Hematopoietic multipotent progenitor cell treated with erythropoietin and hydrocortisone succinate and interleukin-3 and kit ligand, for 6 days (in vitro differentiated cells): ENCODE results near the gene TMEM192.
"Not testable (repeated sequence)": the region's sequence is repeated elsewhere in the genome, so short reads cannot be mapped to it uniquely, and the experiment has no call there.

Source experiments
- DNase-seq: peaks from one replicate; pipeline ENCODE4 v3.0.0-alpha.2; 2015

The TMEM192 gene

DNA sequence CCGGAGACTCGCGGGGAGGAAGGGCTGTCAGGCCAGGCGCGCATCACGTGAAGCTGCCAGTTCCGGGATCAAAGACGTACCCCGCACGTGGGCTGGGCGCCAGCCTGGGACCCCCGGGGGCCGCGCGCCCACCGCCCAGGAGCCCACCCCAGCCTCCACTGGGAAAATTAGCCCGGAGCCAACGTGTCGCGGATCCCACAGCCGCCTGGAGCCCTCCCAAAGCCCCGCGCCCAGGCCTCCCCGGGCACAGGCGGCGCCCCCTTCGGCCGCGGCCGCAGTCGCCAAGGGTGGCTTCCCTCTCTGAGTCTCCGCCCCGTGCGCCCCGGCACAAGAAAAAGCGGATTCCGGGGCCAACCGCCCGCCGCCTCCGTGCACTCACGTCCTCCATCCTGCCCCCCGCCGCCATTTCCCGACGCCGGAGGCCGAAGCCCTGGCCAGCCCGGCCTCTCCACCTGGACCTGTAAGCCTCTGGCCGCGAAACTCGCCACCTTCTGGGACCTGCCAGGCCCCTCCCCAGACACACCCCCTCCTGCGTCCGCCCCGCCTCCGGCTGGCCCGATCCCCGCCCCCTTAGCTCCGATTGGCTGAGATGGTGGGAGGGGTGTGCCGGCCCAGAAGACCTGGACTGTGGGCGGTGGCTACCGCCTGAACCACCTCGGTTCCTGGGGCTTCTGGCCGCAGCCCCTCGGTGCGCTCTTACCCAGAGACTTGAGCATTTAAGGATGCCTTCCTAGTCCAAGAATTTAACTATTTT is at the start of gene TMEM192:
TSS of gene TMEM192 (minus strand) at position 493 of the 754 bp plus-strand sequence. CDS start at position 406, 87 bp downstream.
- DNase-seq = peak; percentile 94

DNA sequence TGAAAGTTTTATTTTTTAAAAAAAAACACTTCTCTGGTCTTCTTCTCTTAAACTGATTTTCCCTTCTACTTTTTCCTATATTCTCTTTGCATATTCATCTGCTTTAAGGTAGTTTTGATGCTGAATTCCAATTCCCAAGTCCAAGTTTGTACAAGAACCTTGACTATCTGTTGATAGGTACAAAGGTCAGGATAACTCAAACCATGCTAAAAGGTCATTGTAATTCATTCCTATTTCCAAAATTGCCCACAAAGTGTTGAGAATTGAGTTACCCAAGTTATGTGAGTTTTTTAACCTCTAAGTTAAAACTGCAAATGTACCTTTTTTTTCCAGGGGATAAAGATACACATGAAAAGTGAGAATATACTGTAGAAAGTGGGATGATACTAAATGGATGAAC is 46.1 kb upstream of the TMEM192 start:
- DNase-seq = no peak

DNA sequence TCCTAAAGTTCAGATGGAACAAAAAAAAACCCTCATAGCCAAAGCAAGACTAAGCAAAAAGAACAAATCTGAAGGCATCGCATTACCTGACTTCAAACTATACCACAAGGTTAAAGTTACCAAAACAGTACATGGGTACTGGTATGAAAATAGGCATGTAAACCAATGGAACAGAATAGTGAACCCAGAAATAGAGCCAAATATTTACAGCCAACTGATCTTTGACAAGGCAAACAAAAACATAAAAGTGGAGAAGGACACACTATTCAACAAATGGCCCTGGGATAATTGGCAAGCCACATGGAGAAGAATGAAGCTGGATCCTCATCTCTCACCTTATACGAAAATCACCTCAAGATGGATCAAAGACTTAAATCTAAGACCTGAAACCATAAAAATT is 44.2 kb upstream of the TMEM192 start:
- DNase-seq = no peak

DNA sequence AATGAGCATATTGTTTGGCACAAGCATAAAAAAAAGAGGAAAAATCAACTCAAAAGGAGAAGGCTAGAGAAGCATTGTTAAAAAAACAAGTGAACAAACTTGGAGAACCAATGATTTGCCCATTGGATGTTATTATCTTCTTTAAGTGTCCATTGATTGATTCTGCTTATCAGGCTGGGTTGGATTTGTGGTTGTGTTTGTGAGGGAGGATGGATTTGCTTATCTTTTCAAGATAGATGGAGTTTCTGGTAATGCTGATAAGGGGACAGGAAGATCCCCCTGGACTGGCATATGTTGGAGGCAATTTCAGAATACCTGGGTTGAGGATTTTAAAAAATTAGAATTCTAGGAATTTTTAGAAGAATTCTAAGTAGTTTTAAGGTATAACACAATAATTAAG is 41.8 kb upstream of the TMEM192 start:
- DNase-seq = no peak

DNA sequence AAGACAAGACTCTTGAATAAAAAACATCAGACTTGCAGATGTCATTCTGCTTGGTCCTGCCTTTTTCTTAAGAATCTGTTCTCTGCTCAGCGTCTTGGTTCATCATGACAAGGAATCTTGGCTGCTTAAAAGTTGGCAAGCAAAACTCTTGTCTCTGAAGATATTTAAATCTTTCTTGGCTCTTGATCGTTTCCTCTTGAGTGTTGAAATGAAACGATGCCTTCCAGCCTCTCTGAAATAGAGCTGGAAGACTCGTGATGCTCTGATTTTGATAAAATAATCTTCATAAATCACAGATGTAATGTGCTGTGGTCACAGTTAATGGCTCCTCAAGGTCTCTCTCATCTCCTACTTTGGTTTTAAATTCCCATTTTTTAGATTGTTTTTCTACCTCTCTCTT is 39.9 kb upstream of the TMEM192 start:
- DNase-seq = no peak

DNA sequence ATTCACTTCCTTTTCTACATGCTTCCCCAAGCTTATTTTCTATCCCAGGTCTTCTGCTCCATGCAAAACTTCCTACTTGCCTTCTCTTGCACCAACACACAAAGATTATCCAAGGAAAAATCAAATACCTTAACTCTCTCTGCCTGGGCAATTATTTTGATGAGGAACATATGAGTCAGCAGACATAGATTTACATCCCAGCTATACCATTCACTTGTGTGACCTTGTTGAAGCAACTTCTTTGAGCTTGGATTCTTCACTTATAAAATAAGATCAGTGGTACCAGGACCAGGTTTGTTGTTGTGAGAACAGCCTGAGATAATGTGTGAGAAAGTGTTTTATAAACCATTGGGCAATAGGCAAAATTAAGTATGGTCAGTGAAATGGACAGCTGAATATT is 39.1 kb upstream of the TMEM192 start:
- DNase-seq = no peak

DNA sequence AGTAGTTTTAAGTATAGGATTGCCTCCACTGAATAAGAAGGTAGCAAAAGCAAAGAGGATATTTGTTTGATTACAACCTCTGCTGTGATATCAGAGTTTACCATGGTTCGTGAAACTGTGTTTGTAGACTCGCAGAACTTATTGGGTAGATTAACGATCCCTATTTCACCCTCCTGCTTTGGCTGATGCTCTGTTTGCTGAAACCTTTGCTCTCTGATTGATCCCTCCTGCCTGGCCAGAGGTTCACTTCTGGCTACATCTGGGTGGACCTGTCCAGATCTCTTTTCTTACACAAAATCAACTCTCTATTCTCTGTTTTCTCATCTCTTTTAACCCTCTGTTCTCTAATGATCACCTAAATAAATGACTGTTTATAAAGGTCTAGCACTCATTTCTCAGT is 37.9 kb upstream of the TMEM192 start:
- DNase-seq = no peak

DNA sequence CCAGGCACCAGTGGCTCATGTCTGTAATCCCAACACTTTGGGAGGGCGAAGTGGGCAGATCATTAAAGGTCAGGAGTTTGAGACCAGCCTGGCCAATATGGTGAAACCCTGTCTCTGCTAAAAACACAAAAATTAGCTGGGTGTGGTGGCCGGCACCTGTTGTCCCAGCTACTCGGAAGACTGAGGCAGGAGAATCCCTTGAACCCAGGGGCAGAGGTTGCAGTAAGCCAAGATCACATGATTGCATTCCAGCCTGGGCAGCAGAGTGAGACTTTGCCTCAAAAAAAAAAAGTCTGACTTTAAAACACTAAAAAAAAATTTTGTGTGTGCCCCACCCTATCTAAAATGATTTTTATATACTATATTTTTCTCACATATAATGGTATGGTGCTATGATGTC is 26.2 kb upstream of the TMEM192 start:
- DNase-seq = no peak

DNA sequence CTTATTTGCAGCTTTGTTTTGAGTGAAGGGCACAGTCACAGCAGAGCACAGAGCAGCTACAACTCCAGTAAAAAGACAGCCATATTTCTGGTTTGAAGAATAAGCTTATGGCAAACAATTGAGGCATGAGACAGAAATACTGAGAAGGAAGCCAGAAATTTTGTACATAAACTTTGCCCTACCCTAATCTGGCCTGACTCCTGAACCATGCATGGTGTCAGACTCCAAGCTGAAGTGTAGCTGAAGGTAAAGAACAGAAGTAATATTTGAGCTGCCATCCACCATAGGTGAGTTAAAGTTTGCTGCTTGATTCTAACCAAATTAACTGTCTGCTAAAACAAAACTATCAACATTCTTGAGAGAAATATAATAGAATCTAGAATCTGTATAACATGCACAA is 24.5 kb upstream of the TMEM192 start:
- no peak for DNase-seq

DNA sequence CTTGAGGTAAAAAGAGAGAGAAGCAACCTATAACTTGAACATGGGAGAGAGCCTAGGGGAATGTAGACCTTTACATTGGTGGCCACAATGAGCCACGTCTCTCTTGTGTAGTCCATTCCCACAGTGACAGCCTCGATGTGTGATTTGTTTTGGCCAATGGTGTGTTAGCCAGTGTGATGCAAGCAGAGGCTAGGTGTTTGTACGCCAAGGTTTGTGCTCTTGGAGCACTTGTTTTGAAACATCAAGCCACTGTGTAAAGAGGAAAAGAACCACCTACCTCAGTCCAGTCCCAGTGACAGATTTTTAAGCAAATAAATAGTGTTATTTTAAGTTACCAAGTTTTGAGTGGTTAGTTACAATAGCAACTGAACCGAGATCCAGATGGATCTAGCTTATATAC is 23.9 kb upstream of the TMEM192 start:
- DNase-seq = no peak

DNA sequence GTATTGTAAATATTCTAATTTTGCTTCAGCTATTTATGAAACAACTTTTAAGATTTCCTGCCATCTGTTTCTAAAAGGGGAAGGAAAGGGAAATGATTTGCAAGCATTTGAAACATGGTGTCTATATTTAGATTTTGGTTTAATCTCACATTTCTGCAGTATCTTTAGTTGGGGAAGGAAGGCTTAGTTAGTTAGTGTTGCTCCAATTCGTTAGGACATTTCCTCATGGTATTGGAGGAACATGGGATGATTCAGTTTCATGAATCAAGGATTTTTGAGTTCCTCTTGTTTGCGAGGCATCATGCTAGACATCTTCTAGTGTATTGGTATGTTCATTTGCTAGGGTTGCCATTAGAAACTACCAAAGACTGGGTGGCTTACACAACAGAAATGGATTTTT is 20.5 kb upstream of the TMEM192 start:
- peak; percentile 17 for DNase-seq

DNA sequence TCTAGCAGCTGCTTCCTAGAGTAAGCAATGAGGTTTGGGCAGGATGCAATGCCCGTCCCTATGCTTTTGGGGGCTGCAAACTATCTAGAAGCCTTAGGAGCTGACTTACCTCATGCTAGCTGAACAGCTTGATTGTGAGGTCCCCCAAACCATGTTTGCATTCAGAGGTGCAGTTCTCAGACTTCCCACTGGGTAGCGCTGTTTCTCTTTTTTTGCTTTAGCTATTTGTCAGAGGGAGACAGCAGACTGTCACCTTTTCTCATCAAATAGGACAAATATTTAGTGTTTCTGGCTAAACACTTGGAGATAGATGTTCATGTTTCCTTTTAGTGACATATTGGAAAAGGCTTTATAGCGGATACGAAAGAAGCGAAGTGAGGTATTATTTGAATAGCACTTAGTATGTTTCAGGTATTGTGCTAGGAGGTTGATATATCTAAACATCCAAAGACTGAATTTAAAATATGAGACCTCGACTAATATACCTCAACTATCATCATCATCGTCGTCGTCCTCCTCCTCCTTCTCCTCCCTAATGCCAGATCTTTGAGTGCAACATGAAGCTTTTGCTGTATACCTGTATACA is 18.7 kb upstream of the TMEM192 start:
- peak; percentile 77 for DNase-seq

DNA sequence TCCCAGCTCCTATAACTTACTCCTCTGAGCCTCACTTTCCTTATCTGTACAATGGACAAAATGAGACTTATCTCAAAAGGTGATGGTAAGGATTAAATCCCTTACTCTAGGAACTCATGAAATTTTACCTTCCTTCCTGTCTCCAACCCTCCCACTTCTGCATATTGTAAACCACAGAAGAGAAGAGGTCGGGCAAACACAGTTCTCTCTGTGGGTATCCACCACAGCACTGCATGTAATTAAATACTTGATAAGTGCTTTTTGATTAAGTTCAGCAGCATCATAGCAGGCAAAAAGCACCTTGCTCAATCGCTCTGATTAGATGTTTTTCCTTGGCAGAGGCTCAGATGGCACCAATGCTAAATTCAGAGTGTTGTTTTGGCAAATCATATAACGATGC is 17.3 kb upstream of the TMEM192 start:
- DNase-seq = no peak

DNA sequence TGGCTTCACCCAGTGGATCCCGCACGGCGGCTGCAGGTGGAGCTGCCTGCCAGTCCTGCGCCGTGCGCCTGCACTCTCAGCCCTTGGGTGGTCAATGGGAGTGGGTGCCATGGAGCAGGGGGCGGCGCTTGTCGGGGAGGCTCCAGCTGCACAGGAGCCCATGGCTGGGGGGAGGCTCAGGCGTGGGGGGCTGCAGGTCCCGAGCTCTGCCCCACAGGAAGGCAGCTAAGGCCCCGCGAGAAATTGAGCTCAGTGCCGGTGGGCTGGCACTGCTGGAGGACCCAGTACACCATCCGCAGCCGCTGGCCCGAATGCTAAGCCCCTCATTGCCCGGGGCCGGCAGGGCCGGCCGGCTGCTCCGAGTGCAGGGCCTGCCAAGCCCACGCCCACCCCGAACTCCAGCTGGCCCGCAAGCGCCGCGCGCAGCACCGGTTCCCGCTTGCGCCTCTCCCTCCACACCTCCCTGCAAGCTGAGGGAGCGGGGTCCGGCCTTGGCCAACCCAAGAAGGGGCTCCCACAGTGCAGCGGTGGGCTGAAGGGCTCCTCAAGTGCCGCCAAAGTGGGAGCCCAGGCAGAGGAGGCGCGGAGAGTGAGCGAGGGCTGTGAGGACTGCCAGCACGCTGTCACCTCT is 13.3 kb upstream of the TMEM192 start:
- not testable (repeated sequence) for DNase-seq

DNA sequence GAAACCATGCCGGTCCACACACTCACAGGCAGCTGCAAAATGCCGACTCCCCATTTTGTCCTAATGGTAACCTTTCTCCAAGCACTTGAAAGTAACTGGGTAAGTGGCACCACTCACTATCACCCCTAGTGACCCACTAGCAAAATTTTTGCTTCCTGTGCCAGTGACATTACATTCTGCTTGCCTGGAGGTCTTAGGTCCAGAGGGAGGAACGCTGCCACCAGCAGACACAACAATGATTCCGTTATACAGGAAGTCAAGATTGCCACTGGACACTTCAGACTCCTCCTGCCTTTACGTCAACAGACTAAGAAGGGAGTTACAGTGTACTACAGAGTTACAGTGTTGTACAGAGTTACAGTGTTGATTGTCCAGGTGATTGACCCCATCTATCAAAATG is 11.8 kb upstream of the TMEM192 start:
- DNase-seq = no peak

DNA sequence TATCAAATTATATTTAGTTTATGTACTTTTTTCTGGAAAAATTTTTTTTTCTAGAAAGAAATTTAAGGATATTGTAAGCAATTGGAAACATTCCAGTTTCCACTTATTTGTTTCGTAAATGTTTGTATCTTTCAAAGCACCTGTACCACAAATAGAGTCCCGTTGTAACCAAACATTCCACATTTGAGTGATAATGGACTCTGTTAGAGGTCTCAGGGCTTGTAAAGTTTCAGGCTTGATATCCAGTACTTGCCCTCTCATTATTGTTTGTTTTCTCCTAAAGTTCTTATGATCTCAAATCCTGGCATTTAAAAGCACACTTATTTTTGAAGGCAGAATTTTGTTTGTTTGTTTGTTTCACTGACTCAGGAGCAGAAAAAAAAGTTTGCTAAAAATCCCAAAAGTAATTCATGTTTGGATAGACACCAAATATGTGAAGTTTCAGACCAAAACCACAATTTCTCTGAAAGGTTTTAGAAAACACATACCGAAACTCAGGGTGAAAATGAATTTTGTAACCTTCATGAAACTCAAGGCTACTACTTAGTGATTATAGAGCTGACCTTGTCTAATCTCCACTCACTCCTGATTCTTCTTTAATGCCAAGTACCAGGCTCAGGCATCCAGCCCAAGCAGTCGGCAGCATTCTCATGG is 5.7 kb upstream of the TMEM192 start:
- no peak for DNase-seq

DNA sequence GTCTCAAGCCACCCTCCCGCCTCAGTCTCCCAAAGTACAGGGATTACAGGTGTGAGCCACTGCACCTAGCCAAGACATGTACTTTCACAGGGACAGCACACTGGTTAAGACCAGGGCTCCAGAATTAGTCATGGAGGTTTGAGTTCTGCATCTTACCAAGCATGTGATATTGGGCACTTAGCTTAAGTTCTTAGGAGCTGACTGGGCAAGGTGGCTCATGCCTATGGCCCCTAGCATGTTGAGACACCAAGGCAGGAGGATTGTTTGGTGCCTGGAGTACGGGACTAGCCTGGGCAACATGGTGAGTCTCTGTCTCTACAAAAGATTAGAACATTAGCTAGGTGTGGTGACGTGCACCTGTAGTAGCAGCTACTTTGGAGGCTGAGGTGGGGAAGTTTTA is 2.6 kb upstream of the TMEM192 start:
- no peak for DNase-seq

DNA sequence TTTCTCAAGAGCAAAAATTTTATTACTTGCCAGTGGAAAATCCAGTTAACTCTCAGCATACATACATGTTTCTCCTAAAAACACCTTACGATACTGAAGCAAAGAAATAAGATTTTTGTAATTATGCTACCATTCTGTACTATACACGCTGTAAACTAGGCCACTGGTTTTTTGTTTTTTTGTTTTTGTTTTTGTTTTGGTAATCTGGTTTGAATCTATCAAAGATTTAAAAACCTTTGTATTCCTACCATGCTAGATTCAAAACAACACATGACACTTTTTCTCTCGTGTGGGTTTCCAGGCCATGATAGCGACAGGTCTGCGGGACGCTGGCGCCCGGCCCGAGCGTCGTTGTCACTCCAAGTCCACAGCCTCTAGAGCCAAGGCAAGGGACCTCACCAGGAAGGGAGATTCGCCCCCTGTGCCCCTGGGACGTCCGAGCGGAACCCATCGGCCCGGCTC is 723 bp downstream of the TMEM192 start:
- DNase-seq = no peak

DNA sequence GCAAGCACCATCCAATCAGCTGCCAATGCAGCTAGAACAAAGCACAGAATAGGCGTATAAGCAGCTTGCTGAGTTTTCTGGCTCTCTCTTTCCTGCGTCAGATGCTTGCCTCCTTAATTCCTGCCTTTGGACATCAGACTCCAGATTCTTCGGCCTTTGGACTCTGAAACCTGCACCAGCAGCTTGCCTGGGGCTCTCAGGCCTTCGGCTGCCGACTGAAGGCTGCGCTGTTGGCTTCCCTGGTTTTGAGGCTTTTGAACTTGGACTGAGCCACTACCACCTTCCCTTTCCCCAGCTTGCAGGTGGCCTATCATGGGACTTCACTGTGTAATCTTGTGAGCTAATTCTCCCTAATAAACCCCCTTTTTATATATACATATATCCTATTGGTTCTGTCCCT is 6.1 kb downstream of the TMEM192 start:
- DNase-seq = no peak

DNA sequence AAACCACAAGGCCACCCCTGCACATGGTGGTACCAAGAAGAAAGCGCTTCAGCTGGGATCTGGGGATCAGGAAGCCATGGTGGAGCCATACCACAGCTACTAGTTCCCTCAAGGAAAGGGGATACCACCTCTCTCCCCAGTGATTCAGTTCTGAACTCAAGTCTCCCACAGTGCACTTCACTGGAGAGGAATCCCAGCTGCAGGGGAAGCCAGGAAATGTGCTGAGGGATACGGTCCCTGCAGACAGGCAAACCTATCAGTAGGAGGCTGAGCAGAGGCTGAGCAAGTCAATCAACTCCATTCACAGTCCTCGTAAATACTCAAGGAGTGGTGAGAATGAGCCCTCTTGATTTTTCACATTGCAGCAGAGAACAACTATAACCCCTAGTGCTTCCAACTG is 11.0 kb downstream of the TMEM192 start:
- no peak for DNase-seq

DNA sequence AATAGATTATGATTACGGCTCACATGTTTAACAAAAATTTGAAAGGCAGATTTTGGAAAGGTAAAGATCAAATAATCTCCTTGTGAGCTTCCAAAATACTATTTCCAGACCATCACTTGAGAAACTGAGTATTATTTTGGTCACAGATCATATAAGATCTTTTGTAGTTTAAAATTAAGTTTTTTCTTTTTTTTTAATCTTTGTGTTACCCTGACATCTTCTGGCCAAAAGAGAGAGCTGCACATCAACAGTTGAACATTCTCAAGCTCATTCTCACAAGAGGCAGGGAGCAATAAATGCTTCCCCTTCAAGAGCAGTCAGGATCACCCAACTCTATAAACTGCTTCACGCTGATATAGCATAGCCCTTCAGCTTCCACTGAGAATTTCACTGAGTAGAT is 15.9 kb downstream of the TMEM192 start:
- peak; percentile 55 for DNase-seq

DNA sequence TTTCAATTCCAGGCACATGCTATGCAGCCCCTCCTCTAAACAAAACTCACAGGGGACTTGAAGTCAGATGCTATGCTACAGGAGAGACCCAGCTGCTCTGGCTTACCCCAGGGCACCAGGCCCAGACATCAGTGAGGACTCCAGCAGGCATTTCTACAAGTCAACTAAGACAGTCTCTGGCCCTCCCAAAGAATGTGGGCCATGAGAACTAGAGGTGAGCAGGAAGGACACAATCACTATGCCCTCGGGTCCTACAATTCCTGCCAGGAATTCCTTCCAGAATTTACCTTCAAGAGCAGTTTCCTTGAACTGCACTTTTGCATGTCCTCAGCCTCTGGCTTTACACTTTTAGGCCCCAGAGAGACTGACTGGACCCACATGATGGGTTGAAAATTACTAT is 17.4 kb downstream of the TMEM192 start:
- DNase-seq = no peak

DNA sequence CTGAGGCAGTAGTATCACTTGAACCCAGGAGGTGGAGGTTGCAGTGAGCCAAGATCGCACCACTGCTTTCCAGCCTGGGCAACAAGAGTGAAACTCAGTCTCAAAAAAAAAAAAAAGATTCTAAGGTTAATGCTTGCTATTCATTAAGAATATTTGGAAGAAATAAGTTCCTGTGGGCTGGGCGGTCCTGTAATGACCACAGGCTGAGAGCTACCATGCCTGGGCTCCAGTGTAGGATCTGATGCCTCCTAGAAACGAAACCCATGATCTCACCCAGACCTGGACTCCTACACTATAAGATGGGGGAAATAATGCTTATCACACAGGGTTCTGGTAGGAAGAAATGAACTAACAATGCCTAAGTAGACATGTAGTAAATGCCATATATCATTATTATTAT is 17.8 kb downstream of the TMEM192 start:
- no peak for DNase-seq

DNA sequence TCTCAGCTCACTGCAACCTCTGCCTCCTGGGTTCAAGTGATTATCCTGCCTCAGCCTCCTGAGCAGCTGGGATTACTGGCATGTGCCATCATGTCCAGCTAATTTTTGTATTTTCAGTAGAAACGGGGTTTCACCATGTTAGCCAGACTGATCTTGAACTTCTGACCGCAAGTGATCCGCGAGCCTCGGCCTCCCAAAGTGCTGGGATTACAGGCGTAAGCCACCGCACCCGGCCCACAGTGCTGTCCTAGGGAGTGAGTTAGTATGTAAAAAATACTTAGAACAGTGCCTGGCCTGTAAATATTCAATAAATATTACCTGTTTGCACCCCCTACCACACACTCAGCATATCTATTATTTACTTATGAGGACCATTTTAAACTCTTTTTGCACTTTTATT is 20.5 kb downstream of the TMEM192 start:
- DNase-seq = not testable (repeated sequence)
